SKM-1 (cell line): ENCODE measurements around the gene CCDC89.
"Not testable (repeated sequence)": the region's sequence is repeated elsewhere in the genome, so short reads cannot be mapped to it uniquely, and the experiment has no call there.

ENCODE experiments used
- DNase-seq: peaks from one replicate; lab custom pipeline; 2025; ENCODE audit not compliant: unreplicated experiment; lab: John Stamatoyannopoulos, UW

Gene CCDC89

DNA sequence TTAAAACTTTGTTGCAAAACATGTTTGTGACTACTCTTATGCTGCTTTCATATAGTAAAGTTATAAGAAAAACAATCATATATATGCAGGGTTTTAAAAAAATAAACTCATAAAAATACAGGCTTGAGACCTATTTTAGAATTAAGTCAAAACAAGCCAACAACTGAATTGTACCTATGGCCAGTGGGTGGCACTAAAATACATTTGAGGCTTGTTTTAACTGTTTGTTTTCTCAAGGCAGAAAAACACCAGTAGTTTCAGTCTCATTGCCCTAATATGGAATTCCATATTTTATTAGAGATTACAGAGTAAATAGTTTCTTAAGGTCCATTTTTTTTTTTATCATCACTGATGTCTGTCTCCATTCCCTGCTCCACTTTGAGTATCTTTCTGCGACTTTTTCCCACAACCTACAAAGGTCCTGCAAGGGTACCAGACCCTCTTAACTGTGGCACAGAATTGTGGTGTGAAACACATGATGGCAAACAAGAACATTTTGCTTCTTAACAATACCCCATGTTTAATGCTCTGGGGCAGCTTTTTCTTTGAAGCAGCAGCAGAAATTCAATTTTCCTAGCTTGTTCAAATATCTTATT lies 8.5 kb upstream of the CCDC89 start:
- DNase-seq, result no peak

DNA sequence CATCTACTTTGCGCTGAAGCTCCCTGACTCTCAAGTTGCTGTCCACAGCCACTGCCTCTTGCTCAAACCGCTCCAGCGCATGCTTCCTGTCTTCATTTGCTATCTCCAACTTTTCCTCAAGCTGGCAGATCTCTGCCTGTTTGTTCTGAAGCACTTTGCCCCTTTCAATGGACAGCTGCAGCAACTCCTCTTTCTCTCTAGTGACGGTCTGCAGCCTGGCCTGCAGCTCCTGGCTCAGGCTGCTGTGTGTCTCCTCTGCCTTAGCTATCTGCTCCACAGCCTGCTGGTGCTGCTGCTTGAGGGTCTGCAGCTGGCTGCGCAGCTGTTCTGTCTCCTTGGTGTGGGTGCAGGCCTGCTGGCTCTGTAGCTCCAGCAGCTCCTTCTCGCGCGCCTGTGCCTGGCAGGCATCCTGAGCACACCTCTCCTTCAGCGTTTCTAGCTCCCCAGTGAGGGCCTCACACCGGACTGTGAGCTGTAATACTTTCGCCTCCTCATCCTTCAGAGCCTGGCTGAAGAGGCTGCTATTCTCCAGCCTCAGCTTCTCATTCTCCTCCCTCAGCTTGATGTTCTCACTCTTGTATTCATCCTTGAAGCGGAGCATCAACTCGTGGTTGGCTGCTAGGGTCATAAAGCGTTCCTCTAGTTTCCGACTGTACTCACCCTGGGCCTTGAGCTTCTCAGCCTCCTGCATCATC lies 723 bp downstream of the CCDC89 start:
- no peak for DNase-seq

- DNase-seq, result no peak
These were observed 3.4 kb downstream of the CCDC89 start for GRCh38 chr11:85682330-85683305.

DNA sequence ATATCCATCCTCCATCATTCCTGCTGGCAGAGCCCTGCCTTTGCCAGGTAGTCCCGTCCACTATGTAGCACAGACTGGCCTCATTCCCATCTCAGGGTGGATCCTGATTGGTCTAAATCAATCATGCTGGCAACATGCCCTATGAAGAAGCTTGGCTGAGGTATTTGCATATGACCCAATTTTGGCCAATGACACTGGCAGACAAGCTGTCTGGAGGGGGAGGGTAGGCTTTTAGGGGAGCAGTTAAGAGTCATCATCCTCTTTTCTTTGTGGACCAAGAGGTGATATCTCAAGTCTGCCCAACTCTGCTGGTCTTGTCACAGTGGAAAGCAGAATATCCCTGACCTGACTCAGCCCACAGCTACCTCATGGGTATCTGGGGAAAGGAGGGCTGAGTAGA lies 5.1 kb downstream of the CCDC89 start:
- DNase-seq, result no peak

GRCh38 chr11:85679576-85679975 lies 6.4 kb downstream of the CCDC89 start:
- no peak for DNase-seq

- no peak for DNase-seq
These were observed 12.6 kb downstream of the CCDC89 start for GRCh38 chr11:85673393-85673792.

- no peak for DNase-seq
These were observed 13.7 kb downstream of the CCDC89 start for GRCh38 chr11:85672105-85672902.

GRCh38 chr11:85670949-85671663 lies 14.9 kb downstream of the CCDC89 start:
- not testable (repeated sequence) for DNase-seq

DNA sequence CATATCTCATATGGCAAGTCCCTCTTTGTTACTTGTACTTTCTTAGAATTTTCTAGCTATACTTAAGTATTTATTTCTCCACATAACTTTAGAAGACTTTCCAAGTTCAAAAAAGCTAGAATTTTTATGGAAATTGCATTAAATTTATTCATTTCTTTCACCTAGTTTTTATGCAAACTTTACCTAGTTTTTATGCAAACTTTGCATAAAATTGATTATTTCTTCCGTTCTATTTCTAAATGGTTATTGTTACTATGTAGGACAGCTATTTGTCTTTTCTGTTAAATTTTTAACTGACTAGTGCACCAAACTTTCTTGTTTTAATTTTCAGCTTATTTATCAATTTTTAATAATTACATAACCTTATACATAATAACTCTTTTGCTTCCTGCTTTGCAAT lies 17.8 kb downstream of the CCDC89 start:
- DNase-seq, result no peak

DNA sequence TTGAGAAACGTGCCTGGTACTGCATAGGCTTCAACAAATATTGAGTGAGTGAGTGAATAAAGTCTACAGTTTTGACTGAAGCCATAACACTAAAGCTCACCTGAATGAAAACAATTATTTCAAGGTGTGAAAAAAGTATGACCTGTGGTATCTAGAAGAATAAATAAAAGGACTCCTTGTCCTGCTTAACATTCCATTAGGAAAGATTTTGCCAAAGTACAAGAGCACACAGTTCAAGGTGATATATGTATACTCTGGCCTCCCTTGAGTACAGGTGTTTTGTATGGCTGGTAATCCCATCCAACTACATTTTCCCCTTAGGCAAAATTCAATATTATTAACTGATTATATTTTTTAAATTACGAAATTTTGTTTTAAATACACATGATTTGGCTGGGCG lies 19.3 kb downstream of the CCDC89 start:
- no peak for DNase-seq

DNA sequence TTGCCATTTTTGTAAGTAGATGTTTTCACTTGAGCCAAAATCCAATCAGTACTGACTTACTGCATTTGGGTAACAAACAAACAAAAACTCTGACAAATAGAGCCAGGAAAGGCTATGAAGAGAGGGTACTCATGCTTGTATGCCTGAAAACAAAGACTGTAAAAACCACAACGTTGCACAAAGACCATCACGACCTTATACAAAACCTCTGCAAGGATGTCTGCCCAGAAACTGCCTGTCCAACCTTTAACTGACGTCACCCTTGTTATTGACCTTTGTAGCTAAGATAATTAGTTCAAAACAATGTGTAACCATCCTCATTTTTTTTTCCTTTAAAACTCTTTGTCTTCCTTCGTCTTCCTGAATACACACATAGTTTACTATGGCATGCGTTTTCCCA lies 20.3 kb downstream of the CCDC89 start:
- DNase-seq, result no peak

- DNase-seq, result peak; percentile 93
These were observed 21.1 kb downstream of the CCDC89 start, which contains the start of gene CREBZF for GRCh38 chr11:85664615-85665481. TSS of gene CREBZF (minus strand) at chr11:85665129. CDS start at chr11:85664875, 254 bp downstream.

GRCh38 chr11:85663753-85664614 lies 22.0 kb downstream of the CCDC89 start:
- DNase-seq, result peak; percentile 37

- no peak for DNase-seq
These were observed 22.8 kb downstream of the CCDC89 start for GRCh38 chr11:85663080-85663752.

- DNase-seq, result no peak
These were observed 23.9 kb downstream of the CCDC89 start for GRCh38 chr11:85661972-85662664.

DNA sequence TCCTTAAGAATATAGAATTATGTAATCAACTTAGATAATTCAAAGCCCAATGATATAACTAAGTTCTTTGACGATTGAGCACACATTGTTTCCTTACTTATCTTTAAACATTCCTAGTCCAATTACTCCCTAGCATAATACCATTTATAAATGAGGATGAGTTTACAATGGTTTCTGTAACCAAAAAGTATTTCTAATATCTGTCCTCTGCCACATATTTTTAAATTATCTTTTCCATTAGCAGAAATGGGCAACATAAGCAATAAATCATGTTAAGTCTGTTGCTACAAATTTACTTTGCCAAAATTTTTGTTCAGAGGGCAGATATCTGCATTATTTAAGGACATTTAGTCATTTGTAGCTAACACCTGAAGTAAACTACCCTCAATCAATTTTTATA lies 27.8 kb downstream of the CCDC89 start:
- no peak for DNase-seq

DNA sequence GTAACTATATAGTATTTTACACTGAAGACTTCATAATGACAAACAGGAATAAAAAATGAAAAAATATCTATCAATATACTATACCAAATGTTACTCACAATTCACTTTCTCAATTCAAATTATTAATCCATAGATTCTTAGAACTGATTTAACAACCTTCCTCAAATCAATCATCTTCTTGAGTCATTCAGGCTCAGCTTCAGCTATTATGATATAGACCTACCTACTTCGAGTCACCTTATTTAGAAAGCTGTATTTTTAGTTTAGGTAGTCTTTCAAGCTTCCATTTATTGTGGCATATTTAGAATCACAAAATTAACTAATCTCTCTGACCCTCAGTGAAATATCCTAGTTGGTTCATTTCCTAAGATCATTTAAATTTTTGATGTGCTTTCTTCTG lies 29.2 kb downstream of the CCDC89 start:
- DNase-seq, result no peak
